ENCODE measurements around the gene USO1. TPM values are rescaled to one million over a fixed set of nuclear protein-coding genes. Genes with fewer than 3 reads are reported as not detected.
A peak's percentile ranks its signal among the peaks of the same experiment; 100 is the strongest.

The USO1 gene
- polyA plus RNA-seq, 4 donors: 75.4 to 97.6 (median 87.9) TPM

DNA sequence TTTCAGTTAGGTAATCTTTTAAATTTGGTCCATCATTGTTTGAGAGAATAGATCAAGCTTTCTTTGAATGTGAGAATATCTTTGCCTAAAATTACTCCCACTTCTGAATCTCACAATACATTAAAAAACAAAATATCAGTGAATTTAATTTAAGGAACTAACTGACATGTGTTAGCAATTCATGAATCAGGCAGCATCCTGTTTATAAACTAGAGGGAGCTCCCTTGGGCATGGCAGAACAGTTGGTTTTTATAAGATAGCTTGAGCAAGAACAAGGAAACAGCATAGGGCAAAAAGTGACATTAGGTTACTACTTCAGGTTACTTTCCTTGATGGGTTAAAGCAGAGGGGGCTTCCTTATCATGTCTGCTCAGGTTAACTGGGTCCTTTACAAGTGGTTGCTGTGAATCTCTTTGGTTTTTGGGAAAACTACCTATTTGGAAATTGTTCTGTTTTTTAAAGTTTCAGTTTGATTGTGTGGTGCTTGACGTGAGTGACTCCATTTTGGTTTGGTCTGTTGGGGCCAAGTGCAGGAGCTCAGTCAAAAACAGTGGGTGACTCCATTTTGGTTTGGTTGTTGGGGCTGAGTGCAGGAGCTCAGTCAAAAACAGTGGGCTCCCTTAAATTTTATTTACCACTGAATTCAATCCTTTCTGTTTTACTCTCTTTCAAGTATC lies 109.9 kb downstream of the USO1 start:
- no peak for DNase-seq (ENCODE audit: low read depth in 4 of 4, low spot score in 3 of 4)

DNA sequence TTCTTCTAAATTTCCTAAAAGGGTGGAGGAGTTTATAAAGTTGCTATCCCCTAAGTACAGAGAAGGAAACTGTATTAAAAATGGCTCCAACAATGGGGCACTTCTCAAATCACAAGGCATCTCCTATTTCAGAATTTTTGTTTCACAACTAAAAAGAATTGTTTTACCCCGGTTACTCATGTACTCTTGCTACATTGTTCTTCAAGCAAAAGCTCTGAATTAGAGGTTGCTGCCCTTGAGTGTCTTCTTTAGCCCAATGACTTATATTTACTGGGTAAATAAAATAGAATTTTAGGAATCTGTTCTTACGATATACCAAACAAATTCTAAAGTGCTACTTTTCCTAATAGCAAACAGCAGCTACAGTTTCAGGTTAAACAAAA lies 110.4 kb downstream of the USO1 start:
- no peak for DNase-seq (ENCODE audit: low read depth in 4 of 4, low spot score in 3 of 4)

DNA sequence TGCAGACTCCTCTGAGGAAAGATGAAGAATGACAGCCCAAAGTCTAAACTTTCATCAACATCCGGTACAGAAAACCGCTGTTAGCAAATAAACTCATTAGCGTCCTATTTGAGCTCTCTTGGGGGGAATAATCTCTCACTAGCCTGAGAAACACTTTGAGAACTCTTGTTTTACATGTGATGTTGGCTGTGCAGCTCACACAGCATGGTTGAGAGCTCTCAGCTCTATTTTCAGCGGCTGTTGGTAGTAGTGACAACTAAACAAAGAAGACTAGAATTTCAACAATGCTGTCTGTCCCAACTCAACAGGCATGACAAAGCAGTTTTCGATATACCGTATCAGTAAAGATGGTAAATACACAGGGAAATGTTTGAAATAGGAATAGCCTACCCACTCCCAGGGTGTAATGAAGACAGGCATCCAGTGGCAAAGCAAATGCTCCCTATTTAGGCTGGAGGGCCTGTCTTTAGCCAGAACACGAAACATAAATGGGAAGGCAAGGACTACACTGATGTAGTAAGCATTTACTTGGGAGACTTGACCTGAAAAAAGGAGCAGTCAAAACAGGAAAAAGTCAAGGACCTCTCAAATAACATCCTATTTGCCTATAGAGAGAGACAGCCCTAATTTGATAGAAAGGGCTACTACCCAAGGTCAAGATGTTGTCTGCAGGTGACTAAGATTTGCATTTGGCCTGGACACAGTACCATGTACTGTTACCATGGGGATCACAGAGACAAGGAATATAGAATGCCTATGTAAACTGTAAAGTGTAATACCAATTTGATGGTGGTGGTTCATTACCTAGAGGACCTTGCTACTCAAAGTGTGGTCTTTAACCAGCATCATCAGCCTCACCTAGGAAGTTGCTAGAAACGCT lies 117.5 kb downstream of the USO1 start:
- DNase-seq (ENCODE audit: low read depth in 4 of 4, low spot score in 3 of 4): no peak

DNA sequence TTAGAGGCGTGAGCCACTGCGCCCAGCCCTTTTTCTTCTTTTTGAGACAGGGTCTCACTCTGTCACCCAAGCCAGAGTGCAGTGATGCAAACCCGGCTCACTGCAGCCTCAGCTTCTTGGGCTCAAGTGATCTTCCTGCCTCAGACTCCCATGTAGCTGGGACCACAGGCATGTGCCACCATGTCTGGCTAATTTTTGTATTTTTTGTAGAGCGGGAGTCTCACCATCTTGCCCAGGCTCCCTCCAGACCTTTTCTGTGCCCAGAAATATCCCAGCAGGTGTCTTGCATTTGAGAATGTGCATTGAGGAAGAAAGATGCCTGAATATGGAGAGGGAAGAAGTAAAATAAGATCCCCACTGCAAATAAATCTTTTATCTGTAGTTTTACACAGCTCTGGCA lies 119.2 kb downstream of the USO1 start:
- DNase-seq (ENCODE audit: low read depth in 4 of 4, low spot score in 3 of 4): no peak

DNA sequence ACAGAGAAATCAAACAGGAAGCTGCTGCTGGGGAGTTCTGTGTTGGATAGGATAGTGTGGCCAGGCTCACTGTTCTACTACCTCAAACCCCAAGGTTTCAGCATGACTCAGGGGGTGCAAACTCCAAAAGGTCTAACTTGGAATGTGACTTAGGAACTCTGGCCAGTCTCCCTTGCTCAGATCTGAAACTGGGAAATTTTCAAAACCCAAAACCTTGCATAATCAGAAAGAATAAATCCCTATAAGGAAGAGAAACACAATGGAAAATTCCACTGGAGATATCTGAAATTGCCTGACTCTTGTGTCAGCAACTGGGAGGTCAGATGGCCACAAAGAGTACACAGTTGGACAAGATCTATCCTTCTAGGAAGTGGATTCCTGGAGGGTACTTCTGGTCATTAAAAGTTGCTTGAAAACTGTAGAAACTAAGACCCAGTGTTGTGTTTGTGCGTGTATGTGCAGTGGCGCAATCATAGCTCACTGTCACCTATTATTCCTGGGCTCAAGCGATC lies 119.8 kb downstream of the USO1 start:
- no peak for DNase-seq (ENCODE audit: low read depth in 4 of 4, low spot score in 3 of 4)

DNA sequence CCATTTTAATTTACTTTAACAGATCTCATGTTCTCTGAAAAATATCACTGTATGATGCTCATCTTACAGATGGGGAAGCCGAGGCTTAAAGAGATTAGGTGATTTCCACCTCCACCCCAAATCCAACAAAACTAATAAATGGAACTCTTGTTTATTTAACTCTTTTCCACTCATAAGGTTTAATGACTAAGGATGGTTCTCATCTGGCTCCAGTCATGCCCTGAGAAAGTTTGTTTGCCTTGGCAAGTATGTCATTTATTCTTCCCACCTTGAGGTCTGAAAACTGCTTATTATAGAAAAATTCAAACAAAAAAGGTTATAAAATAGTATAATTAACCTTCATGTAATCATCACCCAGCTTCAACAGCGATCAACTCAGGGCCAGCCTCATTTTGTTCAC lies 121.6 kb downstream of the USO1 start:
- no peak for DNase-seq (ENCODE audit: low read depth in 4 of 4, low spot score in 3 of 4)

DNA sequence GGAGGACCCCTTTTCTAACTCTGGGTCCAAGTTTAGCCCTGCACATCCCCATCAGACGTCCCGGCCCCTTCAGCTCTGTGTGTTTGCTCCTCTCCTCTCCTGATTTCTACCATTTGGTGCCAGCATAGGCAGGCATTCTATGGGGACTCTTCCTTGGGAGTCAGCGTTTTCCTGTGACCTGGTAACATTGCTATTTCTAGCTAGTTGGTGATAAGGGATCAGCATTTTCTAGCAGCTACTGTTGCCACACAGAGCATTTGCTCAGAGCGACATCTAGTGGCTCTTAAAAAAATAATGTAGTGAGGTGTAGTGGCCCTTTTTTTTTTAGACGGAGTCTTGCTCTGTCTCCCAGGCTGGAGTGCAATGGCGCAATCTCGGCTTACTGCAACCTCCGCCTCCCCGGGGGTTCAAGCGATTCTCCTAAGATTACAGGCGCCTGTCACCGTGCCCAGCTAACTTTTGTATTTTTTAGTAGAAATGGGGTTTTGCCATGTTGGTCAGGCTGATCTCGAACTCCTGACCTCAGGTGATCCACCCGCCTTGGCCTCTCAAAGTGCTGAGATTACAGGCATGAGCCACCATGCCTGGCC lies 123.9 kb downstream of the USO1 start:
- DNase-seq (ENCODE audit: low read depth in 4 of 4, low spot score in 3 of 4): peak; percentile 38 to 61 (median 56)

DNA sequence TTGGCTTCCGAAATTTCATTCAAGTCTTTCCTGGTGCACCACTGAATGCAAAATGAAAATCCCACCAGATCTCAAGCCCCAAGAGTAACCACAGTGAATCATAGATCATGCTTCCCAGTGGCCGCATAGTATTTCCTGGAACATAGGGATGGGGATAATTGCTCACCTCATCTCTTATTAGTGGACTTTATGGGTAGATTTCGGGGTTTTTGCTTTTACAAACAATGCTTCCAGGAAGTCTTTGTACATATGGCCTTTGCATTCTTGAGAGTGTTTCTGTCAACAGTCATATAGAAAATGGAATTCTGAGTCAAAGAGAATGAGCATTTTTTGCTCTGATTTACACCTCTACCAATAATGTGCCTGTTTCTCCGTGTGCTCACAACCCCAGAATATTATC lies 124.5 kb downstream of the USO1 start:
- DNase-seq (ENCODE audit: low read depth in 4 of 4, low spot score in 3 of 4): no peak

DNA sequence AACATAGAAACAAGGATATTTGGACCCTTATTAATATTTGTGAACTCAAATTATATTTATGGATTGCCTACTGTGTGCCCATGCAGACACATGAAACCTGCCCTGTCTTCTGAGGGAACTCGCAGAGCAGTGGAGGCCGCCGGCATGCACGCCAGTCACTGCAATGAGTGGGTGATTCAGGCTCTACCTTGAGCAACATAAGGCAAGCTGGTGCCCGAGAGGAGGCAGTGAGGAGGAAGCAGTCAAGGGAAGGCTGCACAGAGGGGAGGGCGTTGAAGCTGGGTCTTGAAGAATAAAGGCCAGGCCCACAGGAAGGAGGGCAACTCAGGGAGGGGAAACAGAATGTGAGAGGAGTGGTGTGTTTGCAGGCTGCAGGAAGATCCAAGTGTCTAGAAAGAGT lies 125.1 kb downstream of the USO1 start:
- no peak for DNase-seq (ENCODE audit: low read depth in 4 of 4, low spot score in 3 of 4)

DNA sequence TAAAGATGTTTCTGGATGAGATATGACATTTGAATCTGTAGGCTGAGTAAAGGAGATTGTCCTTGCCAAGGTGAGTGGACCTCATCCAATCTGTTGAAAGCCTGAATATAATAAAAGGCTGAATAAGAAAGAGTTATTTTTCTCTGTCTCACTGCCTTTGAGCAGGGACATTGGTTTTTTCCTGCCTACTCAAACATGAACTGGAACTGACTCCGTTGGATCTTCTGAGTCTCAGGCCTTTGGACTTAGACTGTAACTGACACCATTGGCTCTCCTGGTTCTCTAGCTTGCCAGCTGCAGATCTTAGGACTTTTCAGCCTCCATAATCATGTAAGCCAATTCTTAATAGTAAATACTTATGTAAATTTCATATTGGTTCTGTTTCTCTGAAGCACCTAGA lies 134.3 kb downstream of the USO1 start:
- no peak for DNase-seq (ENCODE audit: low read depth in 4 of 4, low spot score in 3 of 4)

DNA sequence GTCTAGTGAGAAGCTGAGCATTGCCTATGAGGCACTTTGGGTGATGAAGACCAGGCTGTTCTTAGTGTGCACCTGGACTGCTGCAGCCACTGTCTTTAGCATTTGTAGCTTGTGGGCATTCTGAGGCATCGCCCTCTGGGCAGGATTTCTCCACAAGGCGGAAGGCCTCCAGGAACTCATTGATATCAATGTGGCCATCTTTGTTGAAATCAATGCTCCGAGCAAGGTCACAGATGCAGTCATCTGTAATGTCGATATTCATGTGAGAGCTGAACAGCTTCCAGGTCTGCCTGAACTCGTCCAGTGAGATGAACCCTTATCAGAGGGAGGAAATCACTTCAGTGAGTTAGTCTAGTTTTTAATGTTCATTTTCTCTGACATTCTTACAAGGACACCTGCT lies 136.2 kb downstream of the USO1 start:
- no peak for DNase-seq (ENCODE audit: low read depth in 4 of 4, low spot score in 3 of 4)

Other genes with a start within 250 kb of the USO1 start
- 10 to 100 TPM; 42.7 to 57.1 (median 49.2) TPM for gene RCHY1, start 210.2 kb upstream of the USO1 start, polyA plus RNA-seq (ENCODE audit: insufficient read length in 4 of 4)
- 10 to 100 TPM; 17.9 to 30.0 (median 20.6) TPM for gene THAP6, start 210.1 kb upstream of the USO1 start, polyA plus RNA-seq (ENCODE audit: insufficient read length in 4 of 4)
- under 1 TPM in 2 of 4 donors, not detected in 2; 0.21 to 0.26 TPM for gene ODAPH, start 168.5 kb upstream of the USO1 start, polyA plus RNA-seq (ENCODE audit: insufficient read length in 4 of 4)
- 10 to 100 TPM in 3 of 4 donors, under 1 TPM in 1; 0.68 to 15.2 (median 12.2) TPM for gene CDKL2, start 94.0 kb upstream of the USO1 start, polyA plus RNA-seq (ENCODE audit: insufficient read length in 4 of 4)
- 100 to 1,000 TPM; 123 to 198 (median 163) TPM for gene G3BP2, start 51.2 kb upstream of the USO1 start, polyA plus RNA-seq (ENCODE audit: insufficient read length in 4 of 4)
- gene PPEF2, start 177.9 kb downstream of the USO1 start, polyA plus RNA-seq (ENCODE audit: insufficient read length in 4 of 4): under 1 TPM in 2 of 4 donors, not detected in 2; 0.06 to 0.11 TPM
- 10 to 100 TPM in 3 of 4 donors, 1 to 10 TPM in 1; 7.1 to 16.8 (median 14.1) TPM for gene NAAA, start 216.4 kb downstream of the USO1 start, polyA plus RNA-seq (ENCODE audit: insufficient read length in 4 of 4)

Measured in left renal pelvis (tissue), 4 donors.